ENCODE results near the gene SMAD3. TPM values are rescaled to one million over a fixed set of nuclear protein-coding genes. Genes with fewer than 3 reads are reported as not detected.

The SMAD3 gene
- total RNA-seq, 1 donor from 2014 or later = 18.8 TPM

DNA sequence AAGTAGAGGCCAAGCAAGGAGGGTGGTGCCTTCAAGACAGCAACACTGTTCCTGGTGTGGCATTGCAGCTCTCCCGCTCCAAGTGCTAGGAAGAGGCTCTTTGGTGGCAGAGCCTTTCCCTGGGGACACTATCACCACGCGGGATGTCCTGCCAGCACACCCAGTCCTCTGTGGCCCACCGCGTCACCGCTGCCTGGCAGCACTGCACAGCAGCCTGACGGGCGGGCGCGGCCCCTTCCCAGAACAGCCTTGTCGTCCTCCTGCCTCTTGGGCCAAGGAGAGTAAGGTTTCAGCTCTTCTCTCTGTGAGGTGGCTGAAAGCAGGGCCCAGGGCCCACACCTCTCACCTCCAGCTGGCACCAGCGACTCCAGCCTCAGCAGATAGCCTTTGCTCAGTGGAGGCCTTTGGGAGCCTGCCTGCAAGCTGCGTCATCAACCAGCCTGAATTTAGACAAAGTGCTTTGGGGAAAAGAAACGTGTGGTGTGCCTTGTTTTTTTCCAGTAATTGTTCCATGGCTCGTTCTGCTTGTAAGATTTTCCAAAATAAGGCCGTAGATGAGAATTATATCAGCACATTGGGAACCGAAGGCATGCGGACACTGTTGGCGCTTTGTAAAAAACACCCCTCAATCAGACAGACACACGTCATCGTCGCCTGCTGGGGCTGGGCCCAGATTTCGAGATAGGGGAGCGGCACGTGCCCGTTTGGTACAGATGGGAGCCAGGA, 124.1 kb downstream of the SMAD3 start:
- Histone ChIP-seq H3K4me1 (peaks cover 84% of the 10 kb centered on the region), H3K9me3 (replicated peaks) (no peaks in the 10 kb centered on the region), H3K36me3 (peaks cover 41% of the 10 kb centered on the region), H3K27ac (replicated peaks) (peak overlapping the region; percentile 93), H3K27me3 (ENCODE audit: low read depth) (no peaks in the 10 kb centered on the region), H3K4me3 (no peak overlapping the region)
- peak; percentile 92 for DNase-seq
- intact Hi-C loops (cut with micrococcal nuclease) = no loop called here
- TF ChIP-seq, protein P1, sequence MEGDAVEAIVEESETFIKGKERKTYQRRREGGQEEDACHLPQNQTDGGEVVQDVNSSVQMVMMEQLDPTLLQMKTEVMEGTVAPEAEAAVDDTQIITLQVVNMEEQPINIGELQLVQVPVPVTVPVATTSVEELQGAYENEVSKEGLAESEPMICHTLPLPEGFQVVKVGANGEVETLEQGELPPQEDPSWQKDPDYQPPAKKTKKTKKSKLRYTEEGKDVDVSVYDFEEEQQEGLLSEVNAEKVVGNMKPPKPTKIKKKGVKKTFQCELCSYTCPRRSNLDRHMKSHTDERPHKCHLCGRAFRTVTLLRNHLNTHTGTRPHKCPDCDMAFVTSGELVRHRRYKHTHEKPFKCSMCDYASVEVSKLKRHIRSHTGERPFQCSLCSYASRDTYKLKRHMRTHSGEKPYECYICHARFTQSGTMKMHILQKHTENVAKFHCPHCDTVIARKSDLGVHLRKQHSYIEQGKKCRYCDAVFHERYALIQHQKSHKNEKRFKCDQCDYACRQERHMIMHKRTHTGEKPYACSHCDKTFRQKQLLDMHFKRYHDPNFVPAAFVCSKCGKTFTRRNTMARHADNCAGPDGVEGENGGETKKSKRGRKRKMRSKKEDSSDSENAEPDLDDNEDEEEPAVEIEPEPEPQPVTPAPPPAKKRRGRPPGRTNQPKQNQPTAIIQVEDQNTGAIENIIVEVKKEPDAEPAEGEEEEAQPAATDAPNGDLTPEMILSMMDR (IDR thresholded peaks at IDR 0.05; ENCODE audit: borderline replicate concordance) = no peak

DNA sequence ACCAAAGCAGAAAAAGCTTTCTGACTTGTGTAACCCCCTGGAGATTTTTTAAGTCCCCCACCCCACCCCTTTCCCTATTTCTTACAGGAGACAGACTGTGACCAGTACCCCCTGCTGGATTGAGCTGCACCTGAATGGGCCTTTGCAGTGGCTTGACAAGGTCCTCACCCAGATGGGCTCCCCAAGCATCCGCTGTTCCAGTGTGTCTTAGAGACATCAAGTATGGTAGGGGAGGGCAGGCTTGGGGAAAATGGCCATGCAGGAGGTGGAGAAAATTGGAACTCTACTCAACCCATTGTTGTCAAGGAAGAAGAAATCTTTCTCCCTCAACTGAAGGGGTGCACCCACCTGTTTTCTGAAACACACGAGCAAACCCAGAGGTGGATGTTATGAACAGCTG, 124.9 kb downstream of the SMAD3 start:
- TF ChIP-seq, protein P1 (IDR thresholded peaks at IDR 0.05; ENCODE audit: borderline replicate concordance) = no peak
- peak overlapping the region; percentile 93 for H3K27ac ChIP-seq (replicated peaks)
- no peaks in the 10 kb centered on the region for H3K27me3 ChIP-seq (ENCODE audit: low read depth)
- H3K36me3 ChIP-seq = peaks cover 35% of the 10 kb centered on the region
- intact Hi-C loops (cut with micrococcal nuclease) = no loop called here
- no peaks in the 10 kb centered on the region for H3K9me3 ChIP-seq (replicated peaks)
- H3K4me3 ChIP-seq = no peak overlapping the region
- no peak for DNase-seq
- H3K4me1 ChIP-seq = peaks cover 84% of the 10 kb centered on the region

DNA sequence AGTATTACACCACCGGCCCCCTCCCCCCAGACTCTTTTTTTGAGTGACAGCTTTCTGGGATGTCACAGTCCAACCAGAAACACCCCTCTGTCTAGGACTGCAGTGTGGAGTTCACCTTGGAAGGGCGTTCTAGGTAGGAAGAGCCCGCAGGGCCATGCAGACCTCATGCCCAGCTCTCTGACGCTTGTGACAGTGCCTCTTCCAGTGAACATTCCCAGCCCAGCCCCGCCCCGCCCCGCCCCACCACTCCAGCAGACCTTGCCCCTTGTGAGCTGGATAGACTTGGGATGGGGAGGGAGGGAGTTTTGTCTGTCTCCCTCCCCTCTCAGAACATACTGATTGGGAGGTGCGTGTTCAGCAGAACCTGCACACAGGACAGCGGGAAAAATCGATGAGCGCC, 125.4 kb downstream of the SMAD3 start:
- no peak for DNase-seq
- intact Hi-C loops (cut with micrococcal nuclease) = no loop called here
- Histone ChIP-seq H3K4me3 (no peak overlapping the region), H3K36me3 (peaks cover 35% of the 10 kb centered on the region), H3K27me3 (ENCODE audit: low read depth) (no peaks in the 10 kb centered on the region), H3K4me1 (peaks cover 81% of the 10 kb centered on the region), H3K27ac (replicated peaks) (peak overlapping the region; percentile 93), H3K9me3 (replicated peaks) (no peaks in the 10 kb centered on the region)
- TF ChIP-seq, protein P1 (IDR thresholded peaks at IDR 0.05; ENCODE audit: borderline replicate concordance) = no peak

DNA sequence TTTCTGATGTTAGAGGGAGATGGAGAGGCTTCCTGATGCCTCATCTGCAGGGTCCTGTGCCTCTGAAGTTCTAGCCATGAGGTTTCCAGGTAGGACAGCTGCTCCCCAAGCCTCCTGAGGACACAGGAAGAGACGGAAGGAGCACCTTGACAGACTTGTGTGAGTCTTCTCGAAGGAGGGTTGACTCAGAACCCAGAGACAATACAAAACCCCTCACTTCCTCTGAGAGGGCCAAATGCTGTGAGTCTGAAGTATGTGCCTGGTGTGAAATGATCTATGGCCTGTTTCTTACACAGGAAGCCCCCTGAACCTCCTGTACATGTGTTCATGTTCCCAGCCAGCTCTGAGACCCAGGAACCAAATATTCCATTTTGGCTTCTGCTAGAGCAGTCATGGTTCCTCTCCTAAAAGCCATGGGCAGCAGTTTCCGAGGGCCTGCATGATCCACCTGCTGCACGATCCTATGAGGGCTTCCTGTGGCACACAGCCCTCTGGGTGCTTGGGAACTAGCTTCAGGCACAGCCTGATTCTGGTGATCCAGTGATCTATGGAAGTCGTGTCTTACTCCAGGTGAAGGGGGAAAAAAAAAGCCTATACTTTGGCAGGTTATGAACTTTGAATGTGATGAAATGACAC, 126.9 kb downstream of the SMAD3 start:
- DNase-seq = no peak
- Histone ChIP-seq H3K4me1 (peaks cover 75% of the 10 kb centered on the region), H3K9me3 (replicated peaks) (no peaks in the 10 kb centered on the region), H3K27me3 (ENCODE audit: low read depth) (no peaks in the 10 kb centered on the region), H3K4me3 (no peak overlapping the region), H3K36me3 (peaks cover 34% of the 10 kb centered on the region), H3K27ac (replicated peaks) (peak overlapping the region; percentile 93)
- intact Hi-C loops (cut with micrococcal nuclease) = no loop called here
- TF ChIP-seq, protein P1 (IDR thresholded peaks at IDR 0.05; ENCODE audit: borderline replicate concordance) = no peak

DNA sequence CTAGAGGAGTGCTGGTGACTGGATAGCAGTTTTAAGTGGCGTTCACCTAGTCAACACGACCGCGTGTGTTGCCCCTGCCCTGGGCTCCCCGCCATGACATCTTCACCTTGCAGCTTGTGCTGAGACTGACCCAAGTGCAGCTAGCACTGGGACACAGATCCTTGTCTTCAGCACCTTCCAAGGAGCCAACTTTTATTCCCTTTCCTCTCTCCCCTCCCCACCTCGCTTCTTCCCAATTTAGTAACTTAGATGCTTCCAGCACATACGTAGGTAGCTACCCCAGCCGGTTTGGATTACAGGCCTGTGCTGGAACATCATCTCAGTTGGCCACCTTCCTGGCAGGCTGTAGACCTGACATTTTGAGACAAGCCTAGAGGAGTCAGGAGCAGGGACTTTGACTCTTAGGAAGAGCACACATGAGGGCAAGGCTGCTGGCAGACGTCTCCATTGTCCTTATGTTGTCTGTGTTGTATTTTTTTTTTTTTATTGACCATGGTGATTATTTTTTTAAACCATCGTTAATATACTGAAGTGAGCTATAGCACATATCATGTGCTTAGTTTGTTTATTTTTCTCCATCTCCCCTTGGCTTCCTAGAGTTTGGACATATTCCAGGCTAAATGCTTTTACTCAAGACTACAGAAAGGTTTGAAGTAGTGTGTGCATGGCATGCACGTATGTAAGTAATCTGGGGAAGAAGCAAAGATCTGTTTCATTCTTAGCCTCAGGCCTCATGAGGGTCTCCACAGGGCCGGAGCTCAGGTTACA, 128.0 kb downstream of the SMAD3 start:
- Histone ChIP-seq H3K36me3 (peaks cover 29% of the 10 kb centered on the region), H3K4me1 (peaks cover 67% of the 10 kb centered on the region), H3K27ac (replicated peaks) (peak overlapping the region; percentile 93), H3K4me3 (no peak overlapping the region), H3K27me3 (ENCODE audit: low read depth) (no peaks in the 10 kb centered on the region), H3K9me3 (replicated peaks) (no peaks in the 10 kb centered on the region)
- intact Hi-C loops (cut with micrococcal nuclease) = no loop called here
- DNase-seq = no peak
- TF ChIP-seq, protein P1 (IDR thresholded peaks at IDR 0.05; ENCODE audit: borderline replicate concordance) = no peak

Data from left ventricle myocardium inferior (tissue), 1 donor.